H4 (cell line): ENCODE data around the gene STEAP4. TPM values are rescaled to one million over a fixed set of nuclear protein-coding genes. Genes with fewer than 3 reads are reported as not detected.
A peak's percentile ranks its signal among the peaks of the same experiment; 100 is the strongest.

Experiments
- DNase-seq: peaks from one replicate; pipeline ENCODE4 v3.0.0-alpha.2; 2015; ENCODE audit warnings: low spot score
- total RNA-seq: library from RNA; depleted of rRNA; stranded (reverse); fragments of >200 nt; shearing (Covaris generic); gene quantifications from 2 replicates; pipeline ENCODE4 v1.2.3, GENCODE V29; 2014; rRNA removed

STEAP4 gene
- 0.02 and 0.06 TPM in 2 replicates for total RNA-seq

- peak; percentile 32 for DNase-seq
Measured at GRCh38 chr7:88306590-88307048, at the start of gene STEAP4. TSS of gene STEAP4 (minus strand) at chr7:88306894. CDS start at chr7:88284269, 22,625 bp downstream.

- no peak for DNase-seq
Measured at GRCh38 chr7:88355011-88355410, 48.3 kb upstream of the STEAP4 start.

GRCh38 chr7:88350118-88350517 is 43.4 kb upstream of the STEAP4 start:
- DNase-seq: no peak

GRCh38 chr7:88347517-88347916 is 40.8 kb upstream of the STEAP4 start:
- no peak for DNase-seq

DNA sequence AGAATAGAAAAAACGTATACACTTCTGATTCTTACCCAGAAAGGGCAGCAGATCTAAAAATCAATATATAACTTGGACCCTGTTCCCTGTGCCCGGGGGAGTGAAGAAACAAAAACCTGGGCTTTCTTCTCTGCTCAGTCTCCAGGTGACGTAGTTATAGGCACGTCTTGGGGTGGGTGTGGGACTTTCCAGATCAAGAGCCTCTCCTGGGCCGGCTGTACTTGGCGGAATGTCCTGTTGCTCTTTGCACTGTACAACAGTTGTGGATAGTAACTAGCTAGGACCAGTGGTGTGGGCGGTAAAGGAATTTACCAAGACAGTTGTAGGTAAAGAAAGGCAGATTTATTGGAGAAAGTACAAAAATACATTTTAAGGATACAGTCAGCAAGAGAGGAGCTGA is 40.4 kb upstream of the STEAP4 start:
- no peak for DNase-seq

- DNase-seq: no peak
Measured at GRCh38 chr7:88346357-88346756, 39.7 kb upstream of the STEAP4 start.

GRCh38 chr7:88344956-88345832 is 38.5 kb upstream of the STEAP4 start:
- DNase-seq: no peak

GRCh38 chr7:88344271-88344670 is 37.6 kb upstream of the STEAP4 start:
- DNase-seq: no peak

DNA sequence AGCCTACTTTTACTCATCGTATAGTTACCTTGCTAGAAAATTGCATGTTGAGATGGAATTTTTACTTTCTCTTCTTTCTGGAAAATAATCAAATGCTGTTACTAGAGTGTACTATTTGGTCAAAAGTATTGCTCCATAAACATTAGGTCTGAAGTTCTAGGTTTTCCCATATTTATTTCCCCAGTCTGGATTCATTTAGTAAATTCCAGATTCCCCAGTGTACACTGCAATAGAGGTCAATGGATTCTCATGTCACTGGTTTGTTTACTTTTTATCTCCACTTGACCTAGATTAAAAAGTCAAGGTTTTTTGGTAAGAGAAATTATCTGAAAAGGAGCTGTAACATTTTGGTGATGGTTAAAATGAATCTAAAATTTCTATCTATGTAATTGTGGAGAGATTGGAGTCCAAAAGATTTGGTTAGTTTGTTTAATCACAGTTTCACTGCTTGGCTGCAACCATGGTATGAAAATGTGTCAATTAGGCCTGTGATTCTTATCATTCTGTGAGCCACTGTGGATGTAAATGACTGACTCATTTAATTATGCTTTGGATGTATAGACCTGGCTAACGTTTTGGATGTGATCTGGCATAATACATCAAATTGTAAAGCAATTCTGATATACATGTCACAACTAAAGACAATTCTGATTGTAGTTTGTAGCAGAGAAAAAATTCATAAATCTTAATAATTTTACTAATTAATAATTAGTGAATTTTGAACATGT is 32.7 kb upstream of the STEAP4 start:
- DNase-seq: no peak

DNA sequence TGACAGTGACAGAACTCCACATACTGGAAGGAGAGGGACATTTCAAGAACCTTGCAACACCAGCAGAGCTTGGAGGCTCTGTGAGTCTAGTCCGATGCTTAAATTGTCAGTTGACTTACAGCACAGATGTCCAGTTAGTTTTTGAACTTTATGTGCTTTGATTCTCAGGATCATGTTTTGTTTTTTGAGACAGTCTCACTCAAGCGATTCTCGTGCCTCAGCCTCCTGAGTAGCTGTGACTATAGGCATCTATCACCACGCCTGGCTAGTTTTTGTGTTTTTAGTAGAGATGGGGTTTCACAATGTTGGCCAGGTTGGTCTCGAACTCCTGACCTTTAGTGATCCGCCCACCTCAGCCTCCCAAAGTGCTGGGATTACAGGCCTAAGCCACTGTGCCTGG is 31.8 kb upstream of the STEAP4 start:
- DNase-seq: no peak

DNA sequence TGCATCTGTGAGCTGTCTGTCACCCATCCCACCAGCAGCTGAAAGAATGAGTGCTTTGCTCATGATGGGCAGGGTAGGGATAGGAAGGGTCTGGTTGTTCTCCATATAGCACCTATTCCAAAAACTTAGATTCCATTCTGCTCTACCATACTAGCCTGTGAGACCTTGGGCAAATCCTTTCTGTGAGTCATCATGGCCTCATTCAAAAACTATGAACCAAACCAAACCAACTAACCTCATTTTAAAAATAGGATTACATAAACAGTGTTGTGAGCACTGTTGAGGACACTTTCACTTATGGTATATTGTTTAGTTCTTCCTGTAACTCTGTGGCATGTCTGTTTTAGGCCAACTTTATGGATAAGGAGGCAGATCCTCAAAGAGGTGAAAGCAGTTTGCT is 30.9 kb upstream of the STEAP4 start:
- peak; percentile 75 for DNase-seq

DNA sequence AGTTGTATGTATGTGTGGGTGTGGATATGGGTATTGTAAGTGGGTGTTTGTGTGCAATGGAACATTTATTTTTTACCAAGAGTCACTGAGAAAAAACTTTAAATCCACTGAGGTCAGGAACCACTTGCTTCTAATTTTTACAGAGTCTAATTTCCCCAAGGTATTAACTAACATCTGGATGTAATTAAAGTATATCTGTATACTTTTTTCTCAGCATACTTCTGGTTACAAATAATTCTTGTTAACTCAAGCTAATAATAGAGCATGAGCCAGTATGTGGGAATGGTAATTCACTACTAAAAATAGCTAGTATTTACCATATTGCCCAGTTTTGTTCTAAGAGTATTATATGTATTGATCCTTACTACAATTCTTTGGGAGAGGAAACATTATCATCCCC is 24.6 kb upstream of the STEAP4 start:
- no peak for DNase-seq

GRCh38 chr7:88329532-88330463 is 23.1 kb upstream of the STEAP4 start:
- no peak for DNase-seq

- no peak for DNase-seq
Measured at GRCh38 chr7:88328787-88329186, 22.1 kb upstream of the STEAP4 start.

GRCh38 chr7:88324699-88325098 is 18.0 kb upstream of the STEAP4 start:
- DNase-seq: no peak

GRCh38 chr7:88322151-88322550 is 15.5 kb upstream of the STEAP4 start:
- DNase-seq: no peak

GRCh38 chr7:88321694-88322093 is 15.0 kb upstream of the STEAP4 start:
- DNase-seq: no peak

GRCh38 chr7:88318196-88318595 is 11.5 kb upstream of the STEAP4 start:
- DNase-seq: no peak

- no peak for DNase-seq
Measured at GRCh38 chr7:88317422-88317821, 10.7 kb upstream of the STEAP4 start.

DNA sequence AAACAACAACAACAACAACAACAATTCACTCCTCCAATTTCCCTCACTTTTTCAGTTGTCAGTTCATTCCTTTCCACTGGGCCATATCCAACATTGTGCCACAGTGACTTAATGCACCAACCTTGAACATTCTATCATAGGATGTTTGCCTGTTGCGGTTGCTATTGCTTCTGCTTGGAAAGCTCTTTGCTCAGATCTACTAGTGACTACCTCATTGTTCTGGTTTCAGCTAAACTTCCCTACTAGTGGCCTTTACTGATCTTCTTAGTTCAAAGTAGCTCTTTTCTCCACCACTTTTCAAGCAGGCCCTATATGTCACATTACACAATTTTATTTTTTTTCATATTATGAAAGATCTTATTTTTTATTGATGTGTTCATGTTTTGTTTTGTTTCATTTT is 9.8 kb upstream of the STEAP4 start:
- DNase-seq: no peak

- no peak for DNase-seq
Measured at GRCh38 chr7:88315522-88315921, 8.8 kb upstream of the STEAP4 start.

DNA sequence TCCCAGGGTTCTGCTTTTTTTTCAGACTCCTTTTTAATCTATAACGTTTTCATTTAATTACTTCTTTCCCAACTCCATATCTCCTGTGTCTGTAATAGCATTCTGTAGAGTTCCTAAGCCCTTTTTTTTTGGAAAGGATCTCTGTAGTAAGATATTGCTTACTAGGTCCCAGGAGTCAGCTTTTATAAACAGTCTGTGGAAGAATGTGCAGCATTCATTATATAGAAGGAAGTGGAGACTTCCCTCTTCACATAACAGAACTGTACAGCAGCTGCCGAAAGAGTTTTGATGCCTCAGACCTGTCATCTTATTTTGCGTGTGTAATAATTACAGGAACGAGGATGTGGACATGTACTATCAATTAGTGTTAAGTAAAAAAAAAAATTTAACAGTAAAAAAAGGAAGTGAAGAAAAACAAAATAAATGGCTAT is 7.4 kb upstream of the STEAP4 start:
- DNase-seq: no peak
